GM12874 (cell line): ENCODE data around the gene HLA-A.

Experiments used
- TF ChIP-seq, protein P1 (sequence below): IDR thresholded peaks from 2 replicates; pipeline ENCODE4 v1.5.1; 2011; ENCODE audit warnings: low read depth, mild to moderate bottlenecking, control low read depth, low read length, moderate library complexity; ENCODE audit not compliant: insufficient read depth

Gene HLA-A

GRCh38 chr6:29947077-29947980 lies 5.0 kb downstream of the HLA-A start:
- TF ChIP-seq, protein P1, sequence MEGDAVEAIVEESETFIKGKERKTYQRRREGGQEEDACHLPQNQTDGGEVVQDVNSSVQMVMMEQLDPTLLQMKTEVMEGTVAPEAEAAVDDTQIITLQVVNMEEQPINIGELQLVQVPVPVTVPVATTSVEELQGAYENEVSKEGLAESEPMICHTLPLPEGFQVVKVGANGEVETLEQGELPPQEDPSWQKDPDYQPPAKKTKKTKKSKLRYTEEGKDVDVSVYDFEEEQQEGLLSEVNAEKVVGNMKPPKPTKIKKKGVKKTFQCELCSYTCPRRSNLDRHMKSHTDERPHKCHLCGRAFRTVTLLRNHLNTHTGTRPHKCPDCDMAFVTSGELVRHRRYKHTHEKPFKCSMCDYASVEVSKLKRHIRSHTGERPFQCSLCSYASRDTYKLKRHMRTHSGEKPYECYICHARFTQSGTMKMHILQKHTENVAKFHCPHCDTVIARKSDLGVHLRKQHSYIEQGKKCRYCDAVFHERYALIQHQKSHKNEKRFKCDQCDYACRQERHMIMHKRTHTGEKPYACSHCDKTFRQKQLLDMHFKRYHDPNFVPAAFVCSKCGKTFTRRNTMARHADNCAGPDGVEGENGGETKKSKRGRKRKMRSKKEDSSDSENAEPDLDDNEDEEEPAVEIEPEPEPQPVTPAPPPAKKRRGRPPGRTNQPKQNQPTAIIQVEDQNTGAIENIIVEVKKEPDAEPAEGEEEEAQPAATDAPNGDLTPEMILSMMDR = no peak

DNA sequence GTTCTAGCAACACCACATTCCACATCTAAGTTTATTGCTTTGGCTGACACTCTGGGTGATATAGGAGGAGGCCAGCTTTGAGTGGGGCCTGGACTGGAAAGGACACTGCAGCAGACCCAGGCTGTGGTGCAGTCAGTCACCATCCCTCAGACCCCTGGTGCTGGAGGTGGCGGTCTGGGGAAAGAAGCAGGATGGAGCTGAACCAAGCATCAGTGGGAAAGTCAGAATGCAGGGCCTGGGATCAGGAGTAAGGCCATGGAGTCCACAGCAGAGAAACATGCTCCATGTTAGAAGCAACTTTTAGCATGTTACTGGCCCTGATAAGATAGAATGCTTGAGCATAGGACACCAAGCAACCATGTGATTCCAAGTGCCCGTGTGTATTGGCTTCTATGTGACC lies 5.9 kb downstream of the HLA-A start:
- TF ChIP-seq, protein P1 = no peak

GRCh38 chr6:29949934-29950333 lies 7.6 kb downstream of the HLA-A start:
- TF ChIP-seq, protein P1 = no peak

DNA sequence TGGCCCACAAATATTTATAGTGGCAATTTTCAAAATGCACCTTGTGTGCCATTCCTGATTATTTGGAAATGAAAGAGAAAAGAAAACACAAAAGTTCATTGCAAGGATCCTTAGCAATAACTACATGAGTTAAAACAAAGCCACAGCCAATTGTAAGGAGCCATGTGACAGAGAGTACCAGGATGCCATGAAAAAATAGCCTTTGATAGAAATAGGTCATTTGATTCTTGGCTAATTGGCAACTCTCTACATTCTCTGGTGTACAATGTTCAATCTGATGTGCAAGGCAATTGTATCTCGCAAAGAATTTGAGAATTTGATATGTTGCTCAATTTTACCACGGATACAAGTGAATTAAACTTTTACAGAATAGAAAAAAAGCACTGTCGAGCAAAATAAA lies 9.6 kb downstream of the HLA-A start:
- TF ChIP-seq, protein P1 = no peak

- TF ChIP-seq, protein P1 = no peak
Observed at GRCh38 chr6:29953001-29953441, 10.7 kb downstream of the HLA-A start.

DNA sequence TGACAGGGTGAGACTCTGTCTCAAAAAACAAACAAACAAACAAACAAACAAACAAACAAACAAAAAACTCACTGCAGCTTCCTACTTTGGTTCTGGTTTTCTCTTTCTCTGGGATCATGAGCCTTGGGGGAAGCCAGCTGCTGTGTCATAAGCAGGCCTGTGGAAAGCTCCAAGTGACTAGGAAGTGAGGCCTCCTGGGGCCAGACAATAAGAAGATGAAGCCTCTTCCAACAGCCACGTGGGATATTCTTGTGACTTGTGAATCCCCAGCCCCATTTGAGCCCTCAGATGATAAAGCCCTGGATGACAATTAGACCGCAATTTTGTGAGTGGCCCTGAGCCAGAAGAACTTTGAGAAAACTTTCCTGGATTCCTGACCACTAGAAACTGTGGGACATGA lies 11.4 kb downstream of the HLA-A start:
- TF ChIP-seq, protein P1 = no peak

- TF ChIP-seq, protein P1 = no peak
Observed at GRCh38 chr6:29954272-29954671, 11.9 kb downstream of the HLA-A start.
